ENCODE results near the gene CALM3.

The CALM3 gene

GRCh38 chr19:46600384-46601317 lies 479 bp upstream of the CALM3 start:
- peak; percentile 97 for DNase-seq

GRCh38 chr19:46602392-46603194 lies 1.5 kb downstream of the CALM3 start:
- peak; percentile 67 for DNase-seq

- DNase-seq, result no peak
Measured at GRCh38 chr19:46603195-46603637, 2.1 kb downstream of the CALM3 start.

- no peak for DNase-seq
Measured at GRCh38 chr19:46603752-46604231, 2.7 kb downstream of the CALM3 start.

- no peak for DNase-seq
Measured at GRCh38 chr19:46604781-46605355, 3.7 kb downstream of the CALM3 start.

- no peak for DNase-seq
Measured at GRCh38 chr19:46605356-46605821, 4.3 kb downstream of the CALM3 start.

- DNase-seq, result no peak
Measured at GRCh38 chr19:46606019-46606418, 4.9 kb downstream of the CALM3 start.

GRCh38 chr19:46606681-46607447 lies 5.7 kb downstream of the CALM3 start:
- DNase-seq, result no peak

- no peak for DNase-seq
Measured at GRCh38 chr19:46607448-46607841, 6.3 kb downstream of the CALM3 start.

GRCh38 chr19:46608178-46608577 lies 7.0 kb downstream of the CALM3 start:
- no peak for DNase-seq

GRCh38 chr19:46608581-46609345 lies 7.6 kb downstream of the CALM3 start:
- no peak for DNase-seq

GRCh38 chr19:46609511-46610412 lies 8.6 kb downstream of the CALM3 start:
- DNase-seq, result no peak

- DNase-seq, result no peak
Measured at GRCh38 chr19:46610413-46610775, 9.3 kb downstream of the CALM3 start.

- DNase-seq, result no peak
Measured at GRCh38 chr19:46610851-46611770, 10.0 kb downstream of the CALM3 start.

GRCh38 chr19:46611776-46612175 lies 10.6 kb downstream of the CALM3 start:
- DNase-seq, result no peak

GRCh38 chr19:46613525-46613924 lies 12.4 kb downstream of the CALM3 start:
- DNase-seq, result no peak

- peak; percentile 79 for DNase-seq
Measured at GRCh38 chr19:46614114-46614722, 13.1 kb downstream of the CALM3 start.

GRCh38 chr19:46615966-46616365 lies 14.8 kb downstream of the CALM3 start:
- no peak for DNase-seq

All from stimulated activated CD4-positive, alpha-beta T cell treated with anti-CD3 and anti-CD28 coated beads, Interleukin-1b, Interleukin-23, amount 100 ng/mL, for 48 hours (primary cell).